Embryonic facial prominence (tissue), 1 donor: ENCODE measurements around the gene ADRA1B.

Experiments
- DNase-seq: peaks from one replicate; pipeline ENCODE4 v3.0.0-alpha.2; 2016; ENCODE audit errors: extremely low spot score

Gene ADRA1B

DNA sequence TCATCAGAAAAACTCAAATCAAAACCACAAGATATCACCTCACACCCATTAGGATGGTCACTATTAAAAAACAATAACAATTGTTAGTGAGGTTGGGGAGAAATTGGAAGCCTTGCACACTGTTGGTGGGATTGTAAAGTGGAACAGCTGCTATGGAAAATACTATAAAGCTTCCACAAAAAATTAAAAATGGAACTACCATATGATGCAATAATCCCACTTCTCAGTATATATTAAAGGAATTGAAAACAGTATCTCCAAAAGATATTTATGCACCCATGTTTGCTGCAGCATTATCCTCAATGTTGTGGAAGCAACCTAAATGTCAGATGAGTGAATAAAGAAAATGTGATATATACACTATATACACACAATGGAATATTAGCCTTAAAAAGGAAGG lies 14.5 kb upstream of the ADRA1B start:
- DNase-seq: no peak

DNA sequence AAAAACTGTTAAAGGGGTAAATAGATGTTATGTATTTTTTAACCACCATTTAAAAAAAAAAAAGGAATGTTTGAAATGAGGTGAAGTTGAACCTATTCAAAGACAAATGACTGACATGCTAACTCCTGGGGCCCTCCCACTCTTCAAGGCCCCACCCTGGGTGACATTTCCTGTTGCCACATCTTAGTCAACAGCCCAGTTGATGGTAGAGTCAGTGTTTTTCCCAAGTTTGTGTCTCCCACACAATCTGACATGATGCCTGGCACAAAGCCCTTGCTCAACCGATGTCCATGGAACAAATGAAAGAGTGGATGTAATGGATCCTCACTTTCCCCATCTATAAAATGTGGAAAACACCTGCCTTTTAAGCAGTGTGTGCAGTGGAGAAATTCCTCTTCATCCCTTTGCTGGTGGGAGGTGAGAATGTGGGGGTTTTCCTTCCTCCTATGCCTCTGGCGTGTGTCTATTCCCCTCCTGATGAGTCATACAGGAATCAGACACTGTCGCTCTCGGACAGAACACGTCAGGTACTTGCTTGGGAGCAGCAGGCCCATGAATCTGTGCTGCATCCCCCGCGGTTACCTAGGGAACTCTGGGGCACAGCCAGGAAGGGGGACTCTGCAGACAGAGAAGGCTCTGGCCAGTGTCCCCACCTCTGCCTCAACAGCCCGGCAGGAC lies 13.7 kb upstream of the ADRA1B start:
- no peak for DNase-seq

DNA sequence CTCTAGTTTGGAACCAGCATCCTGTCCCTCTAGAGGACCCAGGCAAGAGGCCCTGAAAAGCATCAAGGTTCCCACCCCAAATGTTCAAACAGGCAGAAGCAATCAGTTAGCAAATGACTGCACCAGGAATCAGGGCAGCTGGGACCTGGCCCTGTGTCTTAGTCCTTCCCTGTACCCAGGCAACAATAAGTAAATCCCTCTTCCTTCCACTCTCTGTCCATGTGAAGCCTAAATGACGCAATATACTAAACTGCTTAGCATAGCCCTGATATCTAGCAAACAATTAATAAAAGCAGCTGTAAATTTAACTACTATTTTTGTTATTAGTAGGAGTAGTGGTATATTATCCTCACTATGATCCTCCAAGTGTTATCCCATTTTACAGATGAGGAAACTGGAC lies 13.2 kb upstream of the ADRA1B start:
- DNase-seq: no peak

DNA sequence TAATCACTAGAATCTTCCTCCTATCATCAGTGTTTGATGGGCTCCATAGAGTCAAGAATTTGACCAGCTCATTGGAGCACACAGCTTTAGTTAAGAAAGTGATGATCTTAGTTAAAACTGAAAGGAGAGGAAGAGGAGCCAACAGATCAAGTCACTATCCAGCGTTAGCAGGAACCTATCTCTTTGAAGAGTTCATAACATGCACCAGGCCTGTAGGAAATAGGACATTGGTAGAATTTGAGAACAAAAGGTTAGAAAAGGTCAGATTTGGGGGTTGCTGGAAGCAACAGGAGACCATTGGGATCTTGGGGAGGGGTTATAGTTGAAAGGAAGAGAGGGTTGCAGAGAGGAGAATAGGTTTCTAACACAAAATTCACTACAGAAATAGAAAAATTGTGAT lies 11.4 kb upstream of the ADRA1B start:
- DNase-seq: no peak

DNA sequence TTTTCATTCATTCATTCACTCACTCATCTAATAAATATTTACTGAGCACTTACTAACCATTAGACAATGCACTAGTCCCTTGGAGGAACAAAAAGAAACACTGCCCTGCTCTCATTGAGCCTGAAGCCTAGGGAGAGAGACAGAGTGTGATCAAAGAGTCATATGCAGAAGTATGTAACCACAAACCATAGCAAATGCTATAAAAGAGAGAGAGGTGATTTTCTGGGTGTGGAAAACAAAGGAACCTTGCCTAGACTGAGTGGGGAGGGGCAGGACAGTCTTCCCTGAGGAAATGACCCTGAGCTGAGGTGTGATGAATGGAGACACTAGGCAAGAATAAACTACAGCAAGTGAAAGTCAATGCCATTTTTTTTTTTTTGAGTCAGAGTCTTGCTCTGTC lies 10.8 kb upstream of the ADRA1B start:
- DNase-seq: no peak

DNA sequence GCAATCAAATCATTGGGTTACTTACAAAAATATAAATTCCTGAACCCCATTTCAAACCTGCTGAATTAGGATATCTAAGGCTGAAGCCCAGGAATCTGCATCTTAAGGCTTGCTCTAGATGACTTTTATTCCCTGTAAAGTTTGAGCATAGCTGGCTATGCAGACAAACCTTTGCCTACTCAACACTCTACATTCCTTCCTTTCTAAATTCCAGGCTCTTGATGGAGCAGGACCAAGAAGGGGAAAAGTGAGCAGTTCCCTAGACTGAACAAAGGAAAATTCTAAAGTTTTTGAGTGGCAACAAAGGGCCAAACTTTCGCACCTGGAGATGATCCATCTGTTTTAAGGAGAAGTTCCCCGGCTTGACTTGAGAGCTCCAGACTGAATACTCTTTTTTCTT lies 9.8 kb upstream of the ADRA1B start:
- no peak for DNase-seq

DNA sequence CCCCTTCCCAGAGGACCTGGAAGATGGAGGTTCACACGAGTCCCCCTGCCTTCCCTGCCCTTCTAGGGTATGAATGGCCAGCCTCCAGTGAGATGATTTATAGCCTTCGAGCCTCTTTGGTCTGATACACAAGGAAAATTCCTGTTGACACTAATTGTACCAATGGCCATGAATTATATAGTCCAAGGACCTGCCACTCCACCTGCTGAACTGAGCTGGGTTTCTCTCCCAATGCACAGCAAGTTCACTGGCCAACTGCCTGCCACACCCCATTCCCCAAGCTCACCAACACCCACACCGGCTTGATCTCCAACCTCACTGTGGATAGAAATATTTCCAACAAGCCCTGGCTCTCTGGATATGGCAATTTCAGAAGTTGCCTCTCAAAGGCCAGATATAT lies 9.3 kb upstream of the ADRA1B start:
- no peak for DNase-seq

DNA sequence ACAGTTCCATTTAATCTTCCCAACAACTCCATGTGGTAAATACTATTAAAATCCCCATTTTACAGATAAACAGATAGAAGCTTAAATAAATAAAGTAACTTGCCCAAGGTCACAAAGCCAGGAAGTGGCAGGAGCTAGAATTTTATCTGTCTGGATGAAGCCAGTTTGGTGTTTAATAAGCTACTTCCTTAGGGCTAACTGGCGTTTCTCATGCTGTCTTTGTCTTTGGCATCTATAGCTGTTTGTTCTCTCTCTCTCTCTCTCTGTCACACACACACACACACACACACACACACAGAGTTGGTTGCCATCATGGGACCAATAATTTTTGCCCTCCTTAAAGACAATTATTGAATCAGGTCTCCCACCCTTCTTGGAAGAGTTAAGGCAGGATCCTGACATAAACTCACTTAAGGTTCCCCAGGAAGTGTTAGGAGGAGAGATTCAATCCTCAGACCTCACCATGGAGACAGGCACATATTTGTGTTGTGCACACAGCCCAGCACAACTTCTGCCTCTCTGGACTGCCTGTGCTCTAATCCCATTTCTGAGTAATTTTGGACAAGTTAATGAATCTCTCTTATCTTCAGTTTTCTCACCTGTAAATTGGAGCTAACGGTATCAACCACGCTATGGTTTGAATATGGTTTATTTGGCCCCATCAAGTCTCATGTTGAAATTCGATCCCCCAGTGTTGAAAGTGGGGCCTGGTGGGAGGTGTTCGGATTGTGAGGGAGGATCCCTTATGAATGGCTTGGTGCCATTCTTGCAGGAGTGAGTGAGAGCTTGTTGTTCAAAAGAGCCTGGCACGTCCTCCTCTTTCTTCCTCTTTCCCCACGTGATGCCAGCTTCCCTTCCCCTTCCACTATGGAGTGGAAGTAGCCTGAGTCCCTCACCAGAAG lies 8.3 kb upstream of the ADRA1B start:
- no peak for DNase-seq

DNA sequence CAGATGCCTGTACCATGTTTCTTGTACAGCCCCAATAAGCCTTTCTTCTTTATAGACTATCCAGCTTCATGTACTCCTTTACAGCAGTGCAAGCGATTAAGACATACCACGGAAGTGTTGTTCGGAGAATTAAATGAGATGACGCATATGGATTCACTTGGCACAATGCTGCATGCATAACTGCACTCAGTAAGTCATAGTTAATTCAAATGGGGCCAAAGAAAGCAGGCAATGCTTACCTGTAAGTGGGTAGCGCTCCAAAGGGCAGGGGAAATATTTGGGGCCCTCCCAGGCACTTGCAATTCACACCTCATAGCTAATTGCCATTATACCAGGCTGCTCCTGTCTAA lies 7.7 kb upstream of the ADRA1B start:
- DNase-seq: no peak

DNA sequence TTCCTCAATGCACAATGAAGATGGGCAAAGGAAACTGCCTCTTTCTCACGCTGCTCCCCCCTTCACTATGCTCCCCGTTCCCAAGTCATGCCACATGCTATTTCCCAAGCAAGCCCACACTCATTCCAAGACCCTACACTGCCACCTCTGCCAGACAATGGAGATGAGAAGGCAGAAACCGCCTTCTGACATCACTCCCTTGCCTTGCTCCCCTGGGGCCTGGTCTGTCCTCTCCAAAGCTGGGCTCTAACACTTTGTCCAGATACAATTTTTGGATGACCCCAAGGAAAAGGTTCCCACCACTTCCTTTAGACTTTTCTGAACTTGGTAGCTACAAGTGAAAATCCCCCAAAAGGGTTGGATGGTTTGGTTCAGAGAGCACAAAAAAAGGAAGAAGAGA lies 7.2 kb upstream of the ADRA1B start:
- no peak for DNase-seq

DNA sequence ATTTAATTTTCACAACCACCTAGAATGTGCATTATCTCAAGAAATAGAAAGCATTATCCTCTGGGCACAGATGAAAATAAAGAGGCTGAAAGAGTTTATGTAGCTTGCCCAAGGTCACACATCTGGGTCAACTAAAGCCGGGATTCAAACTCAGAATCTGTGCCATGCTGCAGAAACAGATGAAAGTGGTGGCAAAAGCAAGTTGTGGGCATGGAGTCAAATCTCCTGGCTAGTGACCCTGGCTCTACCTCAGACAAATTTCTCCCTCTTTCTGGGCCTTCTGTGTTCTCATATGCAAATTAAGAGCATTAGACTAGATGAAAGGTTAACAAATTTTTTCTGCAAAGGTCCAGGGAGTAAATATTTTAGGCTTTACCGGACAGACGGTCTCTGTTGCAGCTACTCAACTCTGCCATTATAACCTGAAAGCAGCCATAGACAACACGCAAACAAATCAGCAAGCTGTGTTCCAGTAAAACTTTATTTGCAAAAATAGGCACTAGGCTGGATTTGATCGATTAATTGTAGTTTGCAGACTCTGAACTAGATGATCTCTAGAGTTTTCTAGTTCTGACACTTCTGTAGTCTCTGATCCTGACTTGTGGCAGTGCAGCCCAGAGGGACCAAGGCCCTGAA lies 6.0 kb upstream of the ADRA1B start:
- no peak for DNase-seq

DNA sequence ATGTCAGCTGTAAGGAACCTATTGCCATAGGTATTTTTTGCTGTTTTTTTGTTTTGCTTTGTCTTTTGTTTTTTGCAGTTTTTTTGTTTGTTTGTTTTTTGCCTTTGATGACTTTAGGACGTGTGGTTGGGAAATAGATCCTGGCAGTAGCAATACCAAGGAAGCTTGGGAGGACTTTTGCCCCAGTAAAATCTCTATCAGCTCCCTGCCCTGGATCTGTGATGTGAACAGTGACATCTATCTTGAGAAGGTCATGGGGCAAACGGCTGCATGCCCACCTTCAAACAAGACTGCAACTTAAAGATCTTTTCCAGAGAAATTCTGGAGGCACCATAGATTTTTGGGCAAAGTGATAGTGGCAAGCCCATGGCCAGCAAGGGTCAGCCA lies 5.4 kb upstream of the ADRA1B start:
- DNase-seq: no peak

DNA sequence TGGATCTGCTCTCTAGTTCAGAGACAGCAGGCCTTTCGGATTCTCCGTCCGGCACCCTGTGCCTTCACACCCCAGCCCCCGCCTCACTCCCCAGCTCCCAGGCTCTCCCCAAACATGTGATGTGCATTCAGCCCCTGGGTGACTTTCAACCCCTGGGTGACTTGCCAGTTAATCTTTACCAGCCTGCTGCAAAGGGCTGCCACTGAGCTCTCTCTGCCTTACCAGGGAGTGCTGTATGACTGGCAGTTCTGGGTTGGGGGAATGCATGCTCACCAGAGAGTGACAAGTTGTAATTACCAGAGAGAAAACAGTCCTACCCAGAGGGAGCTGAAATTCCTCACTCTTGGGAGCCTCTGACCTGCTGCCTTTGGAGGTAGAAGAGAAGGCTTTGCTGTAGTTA lies 4.9 kb upstream of the ADRA1B start:
- no peak for DNase-seq

DNA sequence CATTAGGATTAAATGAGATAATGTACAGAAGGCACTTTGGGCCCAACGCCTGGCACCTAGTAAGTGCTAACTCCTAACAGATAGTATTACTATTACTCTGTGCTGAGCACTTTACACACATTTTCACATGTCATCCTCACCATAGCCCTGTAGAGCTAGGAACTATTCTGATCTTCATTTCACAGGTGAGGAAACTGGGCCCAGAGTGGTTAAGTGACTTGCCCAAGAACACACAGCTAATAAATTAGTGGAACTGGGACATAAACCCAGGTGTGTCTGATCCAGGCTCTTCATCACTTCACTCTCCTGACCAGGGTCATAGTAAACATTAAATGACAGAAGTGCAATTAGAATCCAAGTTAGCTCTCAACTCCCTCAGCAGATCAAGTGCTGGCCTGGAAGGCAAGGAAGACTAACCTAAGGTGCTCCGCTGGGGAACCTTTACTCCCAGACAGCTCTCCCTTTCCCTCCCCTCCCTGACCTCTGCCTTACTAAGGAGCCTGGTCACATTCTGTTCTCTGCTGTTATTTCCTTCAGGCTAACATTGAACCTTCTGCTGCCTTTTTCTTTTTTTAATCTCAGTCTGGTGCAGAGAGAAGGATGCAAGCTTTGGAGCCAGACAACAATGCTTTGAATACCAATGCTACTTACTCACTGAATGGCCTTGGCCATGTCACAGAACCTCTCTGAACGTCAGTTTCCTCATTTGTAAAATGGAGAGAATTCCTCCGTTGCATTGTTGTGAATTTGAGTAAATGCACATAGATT lies 4.1 kb upstream of the ADRA1B start:
- no peak for DNase-seq

DNA sequence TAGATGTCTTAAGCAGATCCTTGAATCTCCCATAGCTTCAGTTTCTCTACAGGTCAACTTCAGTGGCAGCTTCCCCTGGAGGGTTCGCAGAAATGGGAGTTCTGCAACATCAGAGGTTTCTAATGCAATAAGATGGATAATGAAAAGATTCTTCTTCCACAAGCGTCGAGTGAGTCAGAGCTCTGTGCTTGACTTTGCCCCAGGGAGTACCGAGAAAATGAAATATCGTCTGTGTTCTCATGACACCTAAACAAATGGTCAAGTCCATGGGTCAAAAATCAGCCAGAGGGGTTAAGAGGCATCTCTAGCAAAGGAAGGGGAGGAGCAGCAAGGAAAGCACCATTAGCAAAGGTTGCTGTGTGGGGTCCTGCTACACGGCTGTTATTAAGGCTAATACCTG lies 3.2 kb upstream of the ADRA1B start:
- DNase-seq: no peak

DNA sequence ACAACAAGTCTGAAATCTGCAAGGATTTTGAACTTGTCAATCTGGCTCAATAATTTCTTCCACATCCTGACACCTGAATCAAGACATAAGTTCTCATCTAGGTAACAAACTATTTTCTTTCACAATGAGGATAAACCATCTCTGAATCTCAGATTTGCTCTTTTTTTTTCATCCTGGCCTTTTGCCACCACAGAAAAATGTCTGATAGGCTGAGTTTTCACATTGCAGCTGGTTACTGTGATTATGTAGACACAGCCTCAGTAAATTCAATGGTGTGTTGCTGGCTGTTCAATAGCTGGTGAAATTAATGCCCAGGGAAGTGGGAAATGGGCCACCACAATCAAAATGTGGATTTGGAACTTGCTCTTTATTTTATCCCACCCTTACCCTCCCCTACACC lies 2.8 kb upstream of the ADRA1B start:
- no peak for DNase-seq

DNA sequence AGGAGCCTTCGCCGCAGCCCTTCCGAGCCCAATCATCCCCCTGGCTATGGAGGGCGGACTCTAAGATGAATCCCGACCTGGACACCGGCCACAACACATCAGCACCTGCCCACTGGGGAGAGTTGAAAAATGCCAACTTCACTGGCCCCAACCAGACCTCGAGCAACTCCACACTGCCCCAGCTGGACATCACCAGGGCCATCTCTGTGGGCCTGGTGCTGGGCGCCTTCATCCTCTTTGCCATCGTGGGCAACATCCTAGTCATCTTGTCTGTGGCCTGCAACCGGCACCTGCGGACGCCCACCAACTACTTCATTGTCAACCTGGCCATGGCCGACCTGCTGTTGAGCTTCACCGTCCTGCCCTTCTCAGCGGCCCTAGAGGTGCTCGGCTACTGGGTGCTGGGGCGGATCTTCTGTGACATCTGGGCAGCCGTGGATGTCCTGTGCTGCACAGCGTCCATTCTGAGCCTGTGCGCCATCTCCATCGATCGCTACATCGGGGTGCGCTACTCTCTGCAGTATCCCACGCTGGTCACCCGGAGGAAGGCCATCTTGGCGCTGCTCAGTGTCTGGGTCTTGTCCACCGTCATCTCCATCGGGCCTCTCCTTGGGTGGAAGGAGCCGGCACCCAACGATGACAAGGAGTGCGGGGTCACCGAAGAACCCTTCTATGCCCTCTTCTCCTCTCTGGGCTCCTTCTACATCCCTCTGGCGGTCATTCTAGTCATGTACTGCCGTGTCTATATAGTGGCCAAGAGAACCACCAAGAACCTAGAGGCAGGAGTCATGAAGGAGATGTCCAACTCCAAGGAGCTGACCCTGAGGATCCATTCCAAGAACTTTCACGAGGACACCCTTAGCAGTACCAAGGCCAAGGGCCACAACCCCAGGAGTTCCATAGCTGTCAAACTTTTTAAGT lies 819 bp downstream of the ADRA1B start:
- DNase-seq: no peak

DNA sequence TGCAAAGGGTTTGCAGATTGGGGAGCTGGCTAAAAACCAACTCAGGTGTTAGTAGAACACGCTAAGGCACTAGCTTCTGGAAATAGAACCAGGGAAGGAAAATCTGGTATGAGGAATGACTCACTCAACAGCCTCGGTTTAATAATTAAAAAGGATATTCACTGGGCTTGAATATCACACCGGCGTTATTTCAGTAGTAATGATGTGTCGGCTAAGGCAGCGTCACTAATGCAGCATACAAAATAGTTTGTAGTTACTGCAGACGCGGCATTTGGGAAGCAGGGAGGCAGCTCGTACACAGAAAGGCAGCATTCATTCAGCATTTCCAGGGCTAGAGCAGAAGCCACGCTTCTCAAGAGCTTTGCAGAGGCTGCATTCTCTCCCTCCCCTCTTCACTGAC lies 1.7 kb downstream of the ADRA1B start:
- DNase-seq: no peak

DNA sequence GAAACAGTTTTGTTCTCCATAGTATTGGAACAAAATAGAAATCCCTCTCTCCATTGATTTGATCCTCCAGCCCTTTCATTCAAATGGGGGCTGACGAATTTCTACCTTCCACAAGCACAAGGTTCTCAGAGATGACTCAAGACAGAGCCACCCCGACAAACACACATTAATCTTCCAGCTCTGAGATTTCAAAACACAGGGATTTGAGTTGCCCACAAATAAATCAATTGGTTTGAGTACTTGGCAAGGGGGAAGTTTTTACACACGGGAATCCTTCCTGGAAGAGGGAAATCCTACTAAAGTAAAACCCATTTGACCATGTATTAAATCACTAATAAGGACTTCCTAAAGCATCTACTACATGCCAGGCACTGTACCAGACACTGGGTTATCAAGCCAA lies 5.4 kb downstream of the ADRA1B start:
- DNase-seq: no peak

DNA sequence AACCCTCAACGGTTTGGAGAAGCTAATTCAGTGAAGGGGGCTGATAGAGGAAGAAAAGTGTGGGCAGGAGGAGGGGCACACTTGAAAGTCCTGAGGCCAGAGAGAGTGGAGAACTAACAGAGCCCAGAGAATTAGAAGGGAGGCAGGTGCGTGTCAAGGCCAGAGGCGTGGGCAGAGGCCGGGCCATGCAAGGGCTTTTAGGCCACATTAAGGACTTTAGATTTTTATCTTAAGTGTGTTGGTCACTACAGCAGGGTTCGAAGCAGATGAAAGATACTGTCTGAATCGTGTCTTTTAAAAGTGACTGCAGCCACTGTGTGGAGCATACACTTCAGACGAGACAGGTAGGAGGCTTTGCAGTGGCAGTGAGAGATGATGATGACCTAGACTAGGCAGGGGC lies 6.7 kb downstream of the ADRA1B start:
- DNase-seq: no peak
